HCT116 (cell line): Measurements from ENCODE around the gene MCUR1. TPM values are rescaled to one million over a fixed set of nuclear protein-coding genes. Genes with fewer than 3 reads are reported as not detected.

ENCODE experiments used
- ATAC-seq: fragments of 200-7000 bp; cut with Tn5 transposase; 2 replicates; pipeline ENCODE4 v1.9.1; 2020; ENCODE audit warnings: mild to moderate bottlenecking, moderate library complexity
- BruUV-seq: library from RNA; stranded (reverse); fragments of 400-500 nt; replicated peaks from 2 replicates; lab custom pipeline; 2021; lab: Mats Ljungman, UMichigan
- CTCF ChIA-PET: fragments of 300-600 bp; sonication (Branson Sonifier 250); formaldehyde crosslinking; loops from one replicate; lab custom pipeline; 2021; ENCODE audit warnings: antibody characterized with exemption; lab: Charles Lee
- POLR2A ChIA-PET: fragments of 300-600, 350-600 bp; sonication (Branson Sonifier 250); formaldehyde crosslinking; loops from one replicate; lab custom pipeline; 2021; ENCODE audit warnings: antibody characterized with exemption; lab: Charles Lee
- RAD21 ChIA-PET, 2 experiments: fragments of 300-600 bp; sonication (Branson Sonifier 250); formaldehyde crosslinking; loops; one replicate each; lab custom pipeline; 2023; ENCODE audit warnings: low total read pairs in 2 of 2; ENCODE audit not compliant: uncharacterized antibody in 2 of 2, unreplicated experiment in 2 of 2, low non-redundant PET in 1 of 2; lab: Charles Lee
- DNase-seq: peaks from one replicate; pipeline ENCODE4 v3.0.0-alpha.2; 2010; ENCODE audit warnings: low read depth, low spot score
- H2AFZ ChIP-seq: fragments of 200-600 bp; shearing (Covaris generic), sonication (generic); 2 replicates; pipeline ENCODE4 v1.6.1; 2017; ENCODE audit warnings: low read depth, mixed run types, mixed read lengths, antibody characterized with exemption, low read length; ENCODE audit not compliant: poor library complexity, severe bottlenecking
- H3K27ac ChIP-seq: 2 replicates; pipeline ENCODE4 v1.5.1; 2012; ENCODE audit warnings: low read depth, low read length
- H3K27me3 ChIP-seq: fragments of 200-600 bp; sonication (generic); 2 replicates; pipeline ENCODE4 v1.6.1; 2016; ENCODE audit warnings: mixed run types, low read length, mixed read lengths; ENCODE audit not compliant: insufficient read depth
- H3K36me3 ChIP-seq, 2 experiments: fragments of 200-500 bp in 1 of 2; fragments of 200-600 bp in 1 of 2; sonication (Bioruptor generic) in 1 of 2; sonication (generic) in 1 of 2; 2 replicates each; pipeline versions ENCODE4 v1.5.1 to v1.6.1; 2014 to 2016; ENCODE audit warnings: low read length in 2 of 2, inconsistent platforms in 1 of 2, mixed read lengths in 1 of 2, mixed run types in 1 of 2; ENCODE audit not compliant: insufficient read depth in 2 of 2, control insufficient read depth in 1 of 2
- H3K4me1 ChIP-seq, 2 experiments: fragments of 200-600 bp in 1 of 2; sonication (generic) in 1 of 2; 2 replicates each; pipeline versions ENCODE4 v1.5.1 to v1.6.1; 2012 to 2017; ENCODE audit warnings: low read length in 2 of 2, inconsistent platforms in 1 of 2, mild to moderate bottlenecking in 1 of 2, mixed read lengths in 1 of 2, mixed run types in 1 of 2, moderate library complexity in 1 of 2; ENCODE audit not compliant: insufficient read depth in 2 of 2, control insufficient read depth in 1 of 2
- H3K4me2 ChIP-seq: fragments of 200-600 bp; sonication (generic); 2 replicates; pipeline ENCODE4 v1.6.1; 2017; ENCODE audit warnings: mixed run types, low read length, mixed read lengths
- H3K4me3 ChIP-seq, 2 experiments: fragments of 200-600 bp in 1 of 2; sonication (generic) in 1 of 2; replicated peaks in 1 of 2; 2 replicates each; pipeline ENCODE4 v1.5.1; 2011 to 2016; ENCODE audit warnings: low read length in 2 of 2, control low read depth in 1 of 2, low read depth in 1 of 2, mild to moderate bottlenecking in 1 of 2, mixed read lengths in 1 of 2, mixed run types in 1 of 2
- H3K79me2 ChIP-seq: fragments of 200-600 bp; sonication (generic); 2 replicates; pipeline ENCODE4 v1.6.1; 2017; ENCODE audit warnings: mild to moderate bottlenecking, mixed run types, low read length, moderate library complexity, mixed read lengths; ENCODE audit not compliant: insufficient read depth
- H3K9ac ChIP-seq: fragments of 200-600 bp; sonication (generic); 2 replicates; pipeline ENCODE4 v1.6.1; 2016; ENCODE audit warnings: low read length, mixed read lengths
- H3K9me2 ChIP-seq: fragments of 200-600 bp; sonication (generic), shearing (Covaris generic); 2 replicates; pipeline ENCODE4 v1.6.1; 2017; ENCODE audit warnings: mixed run types, mild to moderate bottlenecking, moderate library complexity; ENCODE audit not compliant: insufficient read depth
- H3K9me3 ChIP-seq, 2 experiments: fragments of 200-500 bp in 1 of 2; fragments of 200-600 bp in 1 of 2; sonication (Bioruptor generic) in 1 of 2; sonication (generic) in 1 of 2; 2 replicates each; pipeline ENCODE4 v1.6.1; 2014 to 2017; ENCODE audit warnings: low read length in 2 of 2, mixed read lengths in 2 of 2, inconsistent platforms in 1 of 2, low read depth in 1 of 2, mild to moderate bottlenecking in 1 of 2, mixed run types in 1 of 2, moderate library complexity in 1 of 2; ENCODE audit not compliant: control insufficient read depth in 1 of 2, insufficient read depth in 1 of 2
- H4K20me1 ChIP-seq: fragments of 200-600 bp; sonication (generic), shearing (Covaris generic); 2 replicates; pipeline ENCODE4 v1.6.1; 2017; ENCODE audit warnings: mixed run types, mild to moderate bottlenecking, moderate library complexity; ENCODE audit not compliant: insufficient read depth
- CBX3 ChIP-seq: IDR thresholded peaks from 2 replicates; pipeline ENCODE4 v1.6.1; 2012; ENCODE audit warnings: low read depth
- CEBPB ChIP-seq: IDR thresholded peaks from 2 replicates; pipeline ENCODE4 v1.6.1; 2012; ENCODE audit warnings: low read depth
- EGR1 ChIP-seq: IDR thresholded peaks from 2 replicates; pipeline ENCODE4 v1.6.1; 2012; ENCODE audit warnings: low read depth
- ELF1 ChIP-seq: IDR thresholded peaks from 2 replicates; pipeline ENCODE4 v1.6.1; 2012; ENCODE audit warnings: low read depth, borderline replicate concordance
- EZH2 ChIP-seq: fragments of 200-600 bp; sonication (generic); IDR thresholded peaks from 2 replicates; pipeline ENCODE4 v1.6.1; 2017; ENCODE audit warnings: antibody characterized with exemption, mixed run types
- EZH2phosphoT487 ChIP-seq: fragments of 200-600 bp; IDR thresholded peaks from 2 replicates; pipeline ENCODE4 v1.6.1; 2018; ENCODE audit warnings: antibody characterized with exemption, borderline replicate concordance
- JUND ChIP-seq: IDR thresholded peaks from 2 replicates; pipeline ENCODE4 v1.6.1; 2012
- POLR2A ChIP-seq: IDR thresholded peaks from 2 replicates; pipeline ENCODE4 v1.7.0; 2011; ENCODE audit warnings: borderline replicate concordance; ENCODE audit not compliant: insufficient read depth, insufficient read length; ENCODE audit errors: extremely low read depth
- SIN3A ChIP-seq: IDR thresholded peaks from 2 replicates; pipeline ENCODE4 v1.6.1; 2012; ENCODE audit warnings: low read depth
- TCF7L2 ChIP-seq: IDR thresholded peaks from 2 replicates; pipeline ENCODE4 v1.7.0; 2011; ENCODE audit warnings: borderline replicate concordance, inconsistent platforms; ENCODE audit not compliant: insufficient read depth, insufficient read length; ENCODE audit errors: extremely low read depth
- YY1 ChIP-seq: IDR thresholded peaks from 2 replicates; pipeline ENCODE4 v1.6.1; 2011; ENCODE audit warnings: low read length, low read depth, moderate library complexity, mild to moderate bottlenecking; ENCODE audit not compliant: insufficient replicate concordance; ENCODE audit errors: extremely low read depth
- ZFX ChIP-seq: fragments of 450-650 bp; IDR thresholded peaks from 2 replicates; pipeline ENCODE4 v1.6.1; 2017
- ZNF274 ChIP-seq: fragments of 200-500 bp; sonication (Bioruptor generic); IDR thresholded peaks from 2 replicates; pipeline ENCODE4 v1.6.1; 2014; ENCODE audit warnings: mild to moderate bottlenecking, low read depth, low read length, inconsistent platforms
- intact Hi-C: fragments of 100-400 bp; cut with micrococcal nuclease; formaldehyde crosslinking; loops from 2 replicates; pipeline ENCODE4 v1.10.0; 2022
- total RNA-seq: library from RNA; stranded (reverse); gene quantifications from one replicate; pipeline ENCODE4 v1.2.1, GENCODE V29; 2021; ENCODE audit not compliant: unreplicated experiment
- TF ChIP-seq, protein P1 (sequence below): IDR thresholded peaks from 2 replicates; pipeline ENCODE4 v1.6.1; 2011; ENCODE audit warnings: mild to moderate bottlenecking, low read length, moderate library complexity; ENCODE audit not compliant: insufficient replicate concordance; ENCODE audit errors: extremely low read depth
- TF ChIP-seq, protein P2 (sequence below), 3 experiments: fragments of 200-600 bp in 1 of 3; sonication (generic) in 1 of 3; IDR thresholded peaks in 2 of 3; conservative IDR thresholded peaks in 1 of 3; 2 replicates each; pipeline ENCODE4 v1.5.1; 2012 to 2017; ENCODE audit warnings: low read depth in 2 of 3, low read length in 2 of 3, antibody characterized with exemption in 1 of 3, borderline replicate concordance in 1 of 3, control low read depth in 1 of 3, mild to moderate bottlenecking in 1 of 3, mixed read lengths in 1 of 3, mixed run types in 1 of 3, moderate library complexity in 1 of 3; ENCODE audit not compliant: insufficient read depth in 1 of 3

MCUR1 gene
- total RNA-seq, 1 experiment from 2014 or later, result 33.2 TPM

DNA sequence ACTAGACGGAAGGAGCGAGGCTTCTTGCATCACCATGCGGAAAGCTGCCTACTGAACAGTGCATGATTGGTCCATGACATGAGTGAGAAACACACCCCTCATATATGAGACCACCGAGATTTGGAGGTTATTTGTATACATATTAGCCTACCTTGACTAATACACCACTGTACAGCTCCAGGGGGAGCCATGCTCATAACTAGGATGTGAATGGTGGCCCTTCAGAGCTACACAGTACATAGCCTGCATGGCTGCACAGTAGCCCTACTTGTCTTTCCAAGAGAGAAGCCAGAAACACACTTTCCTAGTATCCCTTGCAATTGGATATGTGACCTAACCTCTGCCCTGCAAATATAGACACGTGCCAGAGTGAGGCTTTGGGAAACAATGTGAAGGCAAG is 21.8 kb upstream of the MCUR1 start:
- POLR2A ChIA-PET, result no interaction called here
- H3K79me2 ChIP-seq, result no peaks in the 10 kb centered on the region
- no peak for ATAC-seq
- H3K9me3 ChIP-seq, result no peaks in the 10 kb centered on the region
- CTCF ChIA-PET, result no interaction called here
- H2AFZ ChIP-seq, result no peak overlapping the region
- peaks cover 0 to under 1% of the 10 kb centered on the region in 2 experiments; a peak in 1 of 4 replicates for H3K4me1 ChIP-seq
- H3K4me2 ChIP-seq, result no peak overlapping the region
- no peak overlapping the region for H3K9ac ChIP-seq
- RAD21 ChIA-PET, result no interaction called here
- H3K9me2 ChIP-seq, result no peaks in the 10 kb centered on the region
- no peak for TF ChIP-seq POLR2A
- TF ChIP-seq, all 23 proteins: peak for 0
- Histone ChIP-seq H3K27me3 (no peaks in the 10 kb centered on the region), H3K36me3 (no peaks in the 10 kb centered on the region), H4K20me1 (no peaks in the 10 kb centered on the region), H3K4me3 (no peak overlapping the region), H3K27ac (no peak overlapping the region)
- BruUV-seq, result no TSS peak
- intact Hi-C loops, result no loop called here
- DNase-seq, result no peak

DNA sequence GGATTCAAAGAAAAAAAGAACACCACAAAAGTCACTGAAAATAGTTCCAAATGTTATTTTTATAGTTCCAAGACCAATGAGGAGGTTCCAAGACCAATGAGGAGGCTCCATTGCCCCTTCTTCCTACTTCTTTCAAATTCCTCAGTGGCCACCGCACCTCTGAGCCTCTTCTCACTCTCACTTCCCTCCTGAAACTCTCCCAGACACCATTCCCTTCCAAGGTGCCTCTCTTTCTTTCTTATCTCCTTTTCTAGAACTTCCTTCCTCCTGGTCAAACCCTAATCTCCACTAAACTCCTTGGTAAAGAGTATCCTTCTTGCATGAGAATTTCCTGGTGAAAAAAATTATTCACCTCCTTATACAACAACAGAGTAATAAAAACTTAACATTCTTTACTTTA is 20.4 kb upstream of the MCUR1 start:
- ChIA-PET CTCF (no interaction called here), RAD21 (no interaction called here), POLR2A (no interaction called here)
- Histone ChIP-seq H3K36me3 (no peaks in the 10 kb centered on the region), H2AFZ (no peak overlapping the region), H3K4me1 (no peaks in the 10 kb centered on the region), H3K9ac (no peak overlapping the region), H3K9me2 (no peaks in the 10 kb centered on the region), H3K79me2 (no peaks in the 10 kb centered on the region), H3K4me3 (no peak overlapping the region), H3K9me3 (no peaks in the 10 kb centered on the region), H3K27ac (no peak overlapping the region), H4K20me1 (no peaks in the 10 kb centered on the region), H3K4me2 (no peak overlapping the region), H3K27me3 (no peaks in the 10 kb centered on the region)
- intact Hi-C loops, result no loop called here
- ATAC-seq, result no peak
- no TSS peak for BruUV-seq
- DNase-seq, result no peak
- TF ChIP-seq TCF7L2 (no peak), EGR1 (no peak), ZFX (no peak), SIN3A (no peak), CEBPB (no peak), EZH2 (no peak), ZNF274 (no peak), ELF1 (no peak), CBX3 (no peak), JUND (no peak), EZH2phosphoT487 (no peak), YY1 (no peak)
- TF ChIP-seq, protein P1, sequence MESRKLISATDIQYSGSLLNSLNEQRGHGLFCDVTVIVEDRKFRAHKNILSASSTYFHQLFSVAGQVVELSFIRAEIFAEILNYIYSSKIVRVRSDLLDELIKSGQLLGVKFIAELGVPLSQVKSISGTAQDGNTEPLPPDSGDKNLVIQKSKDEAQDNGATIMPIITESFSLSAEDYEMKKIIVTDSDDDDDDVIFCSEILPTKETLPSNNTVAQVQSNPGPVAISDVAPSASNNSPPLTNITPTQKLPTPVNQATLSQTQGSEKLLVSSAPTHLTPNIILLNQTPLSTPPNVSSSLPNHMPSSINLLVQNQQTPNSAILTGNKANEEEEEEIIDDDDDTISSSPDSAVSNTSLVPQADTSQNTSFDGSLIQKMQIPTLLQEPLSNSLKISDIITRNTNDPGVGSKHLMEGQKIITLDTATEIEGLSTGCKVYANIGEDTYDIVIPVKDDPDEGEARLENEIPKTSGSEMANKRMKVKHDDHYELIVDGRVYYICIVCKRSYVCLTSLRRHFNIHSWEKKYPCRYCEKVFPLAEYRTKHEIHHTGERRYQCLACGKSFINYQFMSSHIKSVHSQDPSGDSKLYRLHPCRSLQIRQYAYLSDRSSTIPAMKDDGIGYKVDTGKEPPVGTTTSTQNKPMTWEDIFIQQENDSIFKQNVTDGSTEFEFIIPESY, result no peak
- TF ChIP-seq, protein P2, sequence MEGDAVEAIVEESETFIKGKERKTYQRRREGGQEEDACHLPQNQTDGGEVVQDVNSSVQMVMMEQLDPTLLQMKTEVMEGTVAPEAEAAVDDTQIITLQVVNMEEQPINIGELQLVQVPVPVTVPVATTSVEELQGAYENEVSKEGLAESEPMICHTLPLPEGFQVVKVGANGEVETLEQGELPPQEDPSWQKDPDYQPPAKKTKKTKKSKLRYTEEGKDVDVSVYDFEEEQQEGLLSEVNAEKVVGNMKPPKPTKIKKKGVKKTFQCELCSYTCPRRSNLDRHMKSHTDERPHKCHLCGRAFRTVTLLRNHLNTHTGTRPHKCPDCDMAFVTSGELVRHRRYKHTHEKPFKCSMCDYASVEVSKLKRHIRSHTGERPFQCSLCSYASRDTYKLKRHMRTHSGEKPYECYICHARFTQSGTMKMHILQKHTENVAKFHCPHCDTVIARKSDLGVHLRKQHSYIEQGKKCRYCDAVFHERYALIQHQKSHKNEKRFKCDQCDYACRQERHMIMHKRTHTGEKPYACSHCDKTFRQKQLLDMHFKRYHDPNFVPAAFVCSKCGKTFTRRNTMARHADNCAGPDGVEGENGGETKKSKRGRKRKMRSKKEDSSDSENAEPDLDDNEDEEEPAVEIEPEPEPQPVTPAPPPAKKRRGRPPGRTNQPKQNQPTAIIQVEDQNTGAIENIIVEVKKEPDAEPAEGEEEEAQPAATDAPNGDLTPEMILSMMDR (IDR thresholded peaks at IDR 0.05 in 2 of 3, conservative IDR thresholded peaks at IDR 0.05 in 1 of 3; ENCODE audit: borderline replicate concordance in 1 of 3, insufficient read depth in 1 of 3, low read depth in 2 of 3, low read length in 2 of 3), result no peak
